Epithelial cell of proximal tubule (primary cell): ENCODE measurements around the gene DSC3. TPM values are rescaled to one million over a fixed set of nuclear protein-coding genes. Genes with fewer than 3 reads are reported as not detected.
"Not testable (repeated sequence)": the region's sequence is repeated elsewhere in the genome, so short reads cannot be mapped to it uniquely, and the experiment has no call there.

Experiments used
- DNase-seq: peaks from one replicate; pipeline ENCODE4 v3.0.0-alpha.2; 2011; ENCODE audit warnings: low read depth
- H3K4me3 ChIP-seq: 2 replicates; pipeline ENCODE4 v1.5.1; 2011; ENCODE audit warnings: low read depth, mild to moderate bottlenecking, low read length
- CTCF ChIP-seq: conservative IDR thresholded peaks from 2 replicates; pipeline ENCODE4 v1.5.1; 2012; ENCODE audit warnings: low read depth, mild to moderate bottlenecking, low read length
- total RNA-seq: library from RNA; depleted of rRNA; stranded (reverse); fragments of >200 nt; gene quantifications from 2 replicates; pipeline ENCODE4 v1.2.3, GENCODE V29; 2015

The DSC3 gene
- total RNA-seq, 1 donor from 2014 or later: 0.75 TPM

- H3K4me3 ChIP-seq: no peak overlapping the region
- no peak for TF ChIP-seq CTCF
- DNase-seq: no peak
Observed at GRCh38 chr18:31043709-31044108, 1.2 kb upstream of the DSC3 start.

- peak overlapping the region; percentile 43 for H3K4me3 ChIP-seq
Observed at GRCh38 chr18:31042084-31042405, 497 bp downstream of the DSC3 start.

GRCh38 chr18:31041271-31042083 is 1.1 kb downstream of the DSC3 start:
- H3K4me3 ChIP-seq: no peak overlapping the region
- DNase-seq: no peak
- TF ChIP-seq CTCF: no peak

More at GRCh38 chr18:31042084-31042405, 497 bp downstream of the DSC3 start:
- DNase-seq: no peak
- TF ChIP-seq CTCF: no peak

GRCh38 chr18:31040686-31041270 is 1.8 kb downstream of the DSC3 start:
- TF ChIP-seq CTCF: no peak
- no peak overlapping the region for H3K4me3 ChIP-seq
- no peak for DNase-seq

GRCh38 chr18:31039426-31039825 is 3.1 kb downstream of the DSC3 start:
- no peak for DNase-seq
- H3K4me3 ChIP-seq: no peak overlapping the region
- no peak for TF ChIP-seq CTCF

- not testable (repeated sequence) for DNase-seq
Observed at GRCh38 chr18:31037686-31038085, 4.9 kb downstream of the DSC3 start.

GRCh38 chr18:31034541-31034940 is 8.0 kb downstream of the DSC3 start:
- H3K4me3 ChIP-seq: no peak overlapping the region
- TF ChIP-seq CTCF: no peak
- DNase-seq: no peak

More at GRCh38 chr18:31037686-31038085, 4.9 kb downstream of the DSC3 start:
- not testable (repeated sequence) for H3K4me3 ChIP-seq
